Left cardiac atrium (tissue), 4 donors: ENCODE results near the gene FTCDNL1. TPM values are rescaled to one million over a fixed set of nuclear protein-coding genes. Genes with fewer than 3 reads are reported as not detected.

Experiments used
- ATAC-seq, 2 donors: fragments of 200-7000 bp; cut with Tn5 transposase; one replicate each; pipeline ENCODE4 v1.9.1; 2020; ENCODE audit warnings: mild to moderate bottlenecking in 2 of 2, moderate library complexity in 2 of 2
- DNase-seq: peaks from one replicate; pipeline ENCODE4 v3.0.0-alpha.2; 2020
- intact Hi-C, 2 donors: fragments of 100-400 bp; cut with DNase I; formaldehyde crosslinking; loops; one replicate each; pipeline versions ENCODE4 v1.14.1 to v1.15.1; 2022 to 2023
- total RNA-seq, 2 donors: library from RNA; stranded (reverse); fragmentation: NEBNext Ultra II Directional; extraction: Animal tissue kit (Norgen Biotek cat#: 25700); gene quantifications; one replicate each; pipeline ENCODE4 v1.2.1, GENCODE V29; 2021
- donor health status: DM: no; HTN: yes; CAD: no.
- donor health status: DM: no; HTN: yes; CAD: no; lungs with severe emphysema.
- donor health status: DM: yes; HTN: yes; CAD: no.
- donor health status: Dilated cardiomyopathy.

Gene FTCDNL1
- total RNA-seq, 2 donors from 2014 or later = 3.4 to 7.8 TPM

DNA sequence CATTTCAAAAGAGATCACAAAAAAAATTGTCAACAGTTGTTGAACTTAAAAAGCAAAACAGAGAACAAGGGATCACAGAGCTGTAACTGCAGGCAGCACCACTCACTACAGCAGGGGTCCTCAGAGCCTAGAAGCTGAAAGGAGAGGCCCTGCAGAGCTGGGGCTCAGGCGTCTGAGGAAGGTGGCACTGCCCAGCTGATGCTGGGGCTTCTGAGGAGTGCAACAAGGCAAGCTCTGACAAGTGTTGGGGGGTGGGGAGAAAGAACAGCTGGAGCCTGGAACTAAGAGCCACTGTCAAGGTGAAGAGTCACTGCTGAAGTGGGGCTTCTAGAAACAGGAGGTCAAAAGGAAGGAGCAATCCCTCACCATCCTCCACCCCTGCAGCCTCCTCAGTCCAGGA, 46.2 kb downstream of the FTCDNL1 start:
- DNase-seq = no peak
- intact Hi-C loops = no loop called here
- no peak for ATAC-seq

DNA sequence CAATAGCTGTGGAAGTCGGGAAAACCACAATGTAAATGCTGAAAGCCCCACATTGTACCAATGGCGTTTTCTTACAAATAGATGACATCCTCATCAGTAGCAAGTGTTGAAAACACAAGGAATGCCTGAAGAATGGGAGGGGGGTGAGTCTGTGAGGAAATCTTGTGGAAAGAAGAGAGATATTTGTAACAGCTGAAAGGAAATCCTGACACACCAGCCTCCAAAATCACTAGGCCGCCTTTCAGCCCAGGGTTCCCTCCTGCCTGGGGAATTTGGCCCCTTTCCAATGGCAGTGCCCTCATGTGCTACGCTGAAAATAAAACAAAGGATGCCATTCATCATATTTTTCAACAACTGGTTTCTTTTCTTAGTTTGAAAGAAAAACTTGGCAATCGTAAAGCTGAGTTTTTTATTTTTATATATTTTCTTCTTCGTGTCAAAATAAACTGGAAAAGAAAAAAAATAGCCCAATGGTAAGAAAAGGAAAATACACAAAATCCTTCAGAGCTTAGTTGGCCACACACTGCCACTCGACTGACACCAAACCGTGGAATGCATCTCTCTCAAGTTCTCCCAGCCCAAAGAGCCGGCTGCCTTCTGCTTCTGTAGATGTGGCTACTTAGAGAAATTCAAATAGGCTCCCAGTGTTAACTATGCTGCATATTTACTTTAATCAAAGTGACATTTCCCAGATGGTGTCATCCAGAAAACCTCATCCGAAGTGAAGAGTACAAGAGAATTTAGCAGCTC, 52.0 kb downstream of the FTCDNL1 start:
- ATAC-seq = peak; percentile 57 to 59
- DNase-seq = peak; percentile 31

GRCh38 chr2:199797431-199798403, 53.3 kb downstream of the FTCDNL1 start:
- no peak for DNase-seq
- ATAC-seq = no peak
- intact Hi-C loops = no loop called here

More for the DNA sequence above, 52.0 kb downstream of the FTCDNL1 start:
- intact Hi-C loops = no loop called here

GRCh38 chr2:199792381-199792780, 58.6 kb downstream of the FTCDNL1 start:
- ATAC-seq (no peak), DNase-seq (no peak)

GRCh38 chr2:199791326-199791725, 59.7 kb downstream of the FTCDNL1 start:
- ATAC-seq (no peak), DNase-seq (no peak)
- intact Hi-C loops = no loop called here

More at GRCh38 chr2:199792381-199792780, 58.6 kb downstream of the FTCDNL1 start:
- intact Hi-C loops = no loop called here

- DNase-seq (no peak), ATAC-seq (no peak)
- intact Hi-C loops = no loop called here
These were observed 66.5 kb downstream of the FTCDNL1 start for GRCh38 chr2:199784512-199784911.

DNA sequence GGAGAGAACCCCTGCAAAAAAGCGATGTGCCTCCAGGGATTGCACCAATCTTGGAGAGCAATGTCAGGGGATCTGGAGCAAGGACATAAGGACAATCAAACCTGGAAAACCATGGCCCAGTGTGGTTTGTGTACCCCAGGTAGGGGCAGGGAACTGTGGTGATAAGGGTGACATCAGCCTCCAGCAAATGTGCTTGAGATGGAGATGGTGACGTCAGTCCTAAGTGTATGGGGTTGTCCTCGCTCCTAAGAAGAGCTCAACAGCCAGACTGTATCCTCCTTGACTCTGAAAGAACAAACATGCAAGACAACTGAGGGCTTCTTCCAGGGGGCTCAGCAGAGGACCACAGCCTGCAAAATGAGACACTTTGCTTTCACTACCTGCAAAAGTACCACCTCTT, 71.4 kb downstream of the FTCDNL1 start:
- intact Hi-C loops = no loop called here
- DNase-seq (no peak), ATAC-seq (no peak)

GRCh38 chr2:199778655-199779054, 72.3 kb downstream of the FTCDNL1 start:
- DNase-seq = no peak
- intact Hi-C loops = no loop called here
- ATAC-seq = no peak

GRCh38 chr2:199777916-199778315, 73.1 kb downstream of the FTCDNL1 start:
- intact Hi-C loops = no loop called here
- ATAC-seq = no peak
- no peak for DNase-seq

GRCh38 chr2:199777315-199777714, 73.7 kb downstream of the FTCDNL1 start:
- no peak for DNase-seq
- ATAC-seq = no peak
- intact Hi-C loops = no loop called here

- no peak for ATAC-seq
- intact Hi-C loops = no loop called here
These were observed 75.7 kb downstream of the FTCDNL1 start for GRCh38 chr2:199775267-199775666.

GRCh38 chr2:199772035-199772976, 78.7 kb downstream of the FTCDNL1 start:
- ATAC-seq (no peak), DNase-seq (no peak)
- intact Hi-C loops = no loop called here

More at GRCh38 chr2:199775267-199775666, 75.7 kb downstream of the FTCDNL1 start:
- DNase-seq = no peak

DNA sequence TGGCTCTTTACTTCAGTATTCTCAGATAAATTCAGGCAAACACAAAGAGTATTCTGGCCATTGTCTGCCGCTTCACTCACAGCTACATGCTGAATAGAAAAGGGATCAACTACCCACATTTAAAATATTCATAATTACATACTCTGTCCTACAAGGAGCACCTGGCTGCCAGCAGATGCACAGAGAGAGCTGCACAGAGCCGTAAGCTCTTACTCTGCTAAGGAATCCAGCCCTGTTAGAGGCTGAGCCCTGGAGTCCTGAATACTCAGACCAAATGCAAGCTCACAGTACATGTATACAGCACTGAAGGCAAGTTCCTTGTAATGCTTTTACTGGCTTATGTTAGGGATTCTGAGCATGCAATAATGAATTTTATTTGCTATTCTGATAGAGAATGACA, 80.3 kb downstream of the FTCDNL1 start:
- intact Hi-C loops = no loop called here

DNA sequence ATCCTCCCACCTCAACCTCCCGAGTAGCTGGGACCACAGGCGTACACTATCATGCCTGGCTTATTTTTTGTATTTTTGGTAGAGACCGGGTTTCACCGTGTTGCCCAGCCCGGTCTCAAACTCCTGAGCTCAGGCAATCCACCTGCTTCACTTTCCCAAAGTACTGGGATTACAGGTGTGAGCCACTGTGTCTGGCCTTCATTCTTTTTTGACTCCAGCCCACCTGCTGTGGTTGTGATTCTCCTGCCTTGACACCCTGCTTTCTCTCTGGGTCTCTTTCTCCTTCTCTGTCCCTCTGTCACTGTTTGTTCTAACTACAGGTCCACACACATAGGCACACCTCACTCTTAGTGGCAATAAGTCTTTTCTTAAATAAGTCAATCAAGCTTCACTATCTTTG, 85.3 kb downstream of the FTCDNL1 start:
- intact Hi-C loops = no loop called here
- no peak for ATAC-seq

More for the DNA sequence above, 80.3 kb downstream of the FTCDNL1 start:
- ATAC-seq = no peak
- DNase-seq = no peak

DNA sequence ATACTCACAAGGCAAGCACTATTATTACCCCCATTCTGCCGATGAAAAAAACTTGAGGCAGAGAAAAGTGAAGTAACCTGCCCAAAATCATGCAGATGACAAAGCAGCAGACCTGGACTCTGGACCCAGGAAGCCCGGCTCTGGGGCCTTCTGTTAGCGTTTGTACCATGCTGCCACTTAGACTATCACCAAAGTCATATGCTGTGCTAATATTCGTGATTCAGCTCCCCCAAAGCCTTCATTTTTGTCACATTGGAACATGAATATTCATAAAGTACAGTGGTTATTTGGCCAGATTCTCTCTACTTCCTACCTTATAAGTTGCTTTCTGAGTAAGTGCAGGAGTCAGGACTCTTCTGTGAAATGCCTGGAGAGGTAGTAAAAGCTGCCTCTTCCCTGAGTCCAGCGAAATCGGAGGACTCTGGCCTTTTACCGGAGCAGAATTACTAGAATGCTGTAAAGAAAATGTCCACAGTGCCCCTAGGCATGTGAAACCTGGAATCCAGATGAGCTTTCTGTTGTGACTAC, 86.7 kb downstream of the FTCDNL1 start:
- no peak for ATAC-seq
- no peak for DNase-seq
- intact Hi-C loops = no loop called here

More for the DNA sequence above, 85.3 kb downstream of the FTCDNL1 start:
- no peak for DNase-seq

DNA sequence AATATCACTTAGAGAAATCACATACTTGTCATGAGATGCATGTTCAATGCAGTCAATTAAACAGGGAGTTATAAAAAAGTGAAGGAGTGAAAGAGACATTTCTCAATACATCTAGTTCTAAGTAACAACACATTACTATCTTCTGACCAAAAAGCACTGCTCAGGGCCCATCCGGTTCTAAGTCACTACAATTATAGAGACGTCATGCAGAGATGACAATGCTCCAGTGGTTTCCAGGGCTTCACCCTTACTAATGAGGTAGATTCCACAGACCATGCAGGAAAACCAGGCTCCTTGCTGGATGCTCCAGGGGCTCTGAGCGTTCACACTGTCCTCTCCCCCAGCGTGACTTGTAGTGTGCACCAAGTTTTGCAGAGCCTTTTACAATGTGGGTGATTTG, 88.0 kb downstream of the FTCDNL1 start:
- ATAC-seq (no peak), DNase-seq (no peak)
- intact Hi-C loops = no loop called here

DNA sequence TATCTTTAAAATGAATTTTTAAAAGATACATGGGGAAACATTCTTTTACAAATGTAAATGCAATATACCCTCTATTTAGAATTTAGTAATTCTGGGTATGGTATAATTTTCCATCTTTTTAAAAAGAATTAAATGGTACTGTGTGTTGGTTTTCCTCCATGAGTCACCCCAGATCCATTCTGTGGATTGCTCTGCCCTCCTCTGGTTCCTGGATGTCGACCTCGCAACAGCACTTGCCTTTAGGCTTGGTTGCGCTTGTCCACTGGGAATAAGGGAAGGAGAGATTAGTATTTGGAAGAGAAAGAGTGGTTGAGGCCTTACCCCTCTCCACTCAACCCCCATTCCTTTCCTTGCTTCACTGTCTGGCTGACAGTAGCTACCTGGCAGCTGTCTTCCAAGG, 90.4 kb downstream of the FTCDNL1 start:
- DNase-seq (no peak), ATAC-seq (no peak)
- intact Hi-C loops = no loop called here

GRCh38 chr2:199757233-199757870, 93.6 kb downstream of the FTCDNL1 start:
- peak; percentile 45 for DNase-seq

More at GRCh38 chr2:199757233-199757870, 93.6 kb downstream of the FTCDNL1 start:
- intact Hi-C loops = no loop called here
- peak; percentile 83 to 90 for ATAC-seq
